Mesodermal cell (in vitro differentiated cells): ENCODE results near the gene NUAK2.

Experiments used
- H3K27ac ChIP-seq: 2 replicates; pipeline ENCODE4 v1.7.0; 2013; ENCODE audit warnings: mild to moderate bottlenecking, low read depth, low read length, moderate library complexity; ENCODE audit not compliant: severe bottlenecking
- H3K36me3 ChIP-seq: 2 replicates; pipeline ENCODE4 v1.7.1; 2013; ENCODE audit warnings: mild to moderate bottlenecking, low read length, moderate library complexity; ENCODE audit not compliant: control insufficient read depth, insufficient read depth
- H3K4me1 ChIP-seq: one replicate; pipeline ENCODE4 v1.7.1; 2013; ENCODE audit warnings: mild to moderate bottlenecking, low read length; ENCODE audit not compliant: insufficient read depth, control insufficient read depth, poor library complexity, severe bottlenecking
- H3K4me3 ChIP-seq: 2 replicates; pipeline ENCODE4 v1.7.0; 2013; ENCODE audit warnings: low read length, control low read depth, mild to moderate bottlenecking; ENCODE audit not compliant: insufficient read depth, poor library complexity, severe bottlenecking; ENCODE audit errors: extremely low read depth
- H3K9me3 ChIP-seq: 2 replicates; pipeline ENCODE4 v1.7.1; 2013; ENCODE audit warnings: mild to moderate bottlenecking, low read length, moderate library complexity; ENCODE audit not compliant: control insufficient read depth
- WGBS, 2 experiments: methylation state at CpG; one replicate each; pipeline ENCODE4 v1.1.5; 2013; ENCODE audit warnings: missing lambda C conversion rate in 2 of 2; ENCODE audit not compliant: insufficient coverage in 2 of 2; 5-methylcytosine and 5-hydroxymethylcytosine counted together

NUAK2 gene

GRCh38 chr1:205296154-205296553 is 25.4 kb downstream of the NUAK2 start:
- Histone ChIP-seq H3K36me3 (peaks cover 5% of the 10 kb centered on the region), H3K9me3 (no peaks in the 10 kb centered on the region), H3K27ac (peak overlapping the region; percentile 98), H3K4me3 (no peak overlapping the region), H3K4me1 (peaks cover 80% of the 10 kb centered on the region)
- 94 to 97% methylated on average over 2 of the region's 2 CpGs for WGBS, 2 experiments

GRCh38 chr1:205294934-205295333 is 26.6 kb downstream of the NUAK2 start:
- peak overlapping the region; percentile 14 for H3K4me3 ChIP-seq
- H3K9me3 ChIP-seq: no peaks in the 10 kb centered on the region
- H3K27ac ChIP-seq: peak overlapping the region; percentile 98
- H3K4me1 ChIP-seq: peaks cover 68% of the 10 kb centered on the region
- H3K36me3 ChIP-seq: peaks cover 3% of the 10 kb centered on the region
- 21 to 29% methylated on average over 4 to 5 of the region's 5 CpGs for WGBS, 2 experiments

GRCh38 chr1:205294175-205294917 is 27.2 kb downstream of the NUAK2 start:
- Histone ChIP-seq H3K4me1 (peaks cover 64% of the 10 kb centered on the region), H3K27ac (peak overlapping the region; percentile 98), H3K4me3 (peak overlapping the region; percentile 14), H3K9me3 (no peaks in the 10 kb centered on the region), H3K36me3 (no peaks in the 10 kb centered on the region)
- 24 to 49% methylated on average over 3 to 4 of the region's 6 CpGs for WGBS, 2 experiments

- Histone ChIP-seq H3K4me3 (no peak overlapping the region), H3K27ac (peak overlapping the region; percentile 98), H3K4me1 (peaks cover 57% of the 10 kb centered on the region), H3K36me3 (no peaks in the 10 kb centered on the region), H3K9me3 (no peaks in the 10 kb centered on the region)
- WGBS, 2 experiments: 85% methylated on average over 8 to 9 of the region's 10 CpGs
Measured at GRCh38 chr1:205293350-205294074, 28.0 kb downstream of the NUAK2 start.

GRCh38 chr1:205291596-205291995 is 29.9 kb downstream of the NUAK2 start:
- no peak overlapping the region for H3K4me3 ChIP-seq
- H3K36me3 ChIP-seq: no peaks in the 10 kb centered on the region
- peaks cover 57% of the 10 kb centered on the region for H3K4me1 ChIP-seq
- H3K27ac ChIP-seq: no peak overlapping the region
- 93 to 97% methylated on average over 5 of the region's 6 CpGs for WGBS, 2 experiments
- no peaks in the 10 kb centered on the region for H3K9me3 ChIP-seq

GRCh38 chr1:205287767-205288559 is 33.6 kb downstream of the NUAK2 start:
- Histone ChIP-seq H3K27ac (peak overlapping the region; percentile 50), H3K36me3 (no peaks in the 10 kb centered on the region), H3K9me3 (no peaks in the 10 kb centered on the region), H3K4me3 (no peak overlapping the region), H3K4me1 (peaks cover 55% of the 10 kb centered on the region)
- WGBS, 2 experiments: 55 to 59% methylated on average over 3 to 5 of the region's 8 CpGs

- Histone ChIP-seq H3K9me3 (no peaks in the 10 kb centered on the region), H3K4me1 (peaks cover 56% of the 10 kb centered on the region), H3K4me3 (no peak overlapping the region), H3K27ac (peak overlapping the region; percentile 41), H3K36me3 (no peaks in the 10 kb centered on the region)
- WGBS, 2 experiments: 100% methylated on average over 1 to 3 of the region's 3 CpGs
Measured at GRCh38 chr1:205287076-205287475, 34.5 kb downstream of the NUAK2 start.

- Histone ChIP-seq H3K27ac (peak overlapping the region; percentile 93), H3K9me3 (no peaks in the 10 kb centered on the region), H3K4me1 (peaks cover 57% of the 10 kb centered on the region), H3K36me3 (no peaks in the 10 kb centered on the region), H3K4me3 (no peak overlapping the region)
- WGBS, 2 experiments: 81 to 92% methylated on average over 3 to 9 of the region's 9 CpGs
Measured at GRCh38 chr1:205286335-205286950, 35.1 kb downstream of the NUAK2 start.

- Histone ChIP-seq H3K36me3 (no peaks in the 10 kb centered on the region), H3K4me3 (no peak overlapping the region), H3K9me3 (no peaks in the 10 kb centered on the region), H3K4me1 (peaks cover 57% of the 10 kb centered on the region), H3K27ac (peak overlapping the region; percentile 93)
- WGBS, 2 experiments: 55 to 57% methylated on average over 8 to 9 of the region's 12 CpGs
Measured at GRCh38 chr1:205285381-205286101, 36.0 kb downstream of the NUAK2 start.
